K562 (cell line): Measurements from ENCODE around the gene DEDD. TPM values are rescaled to one million over a fixed set of nuclear protein-coding genes. Genes with fewer than 3 reads are reported as not detected.

Experiments
- BRF1 ChIP-seq: IDR thresholded peaks from 3 replicates; pipeline ENCODE4 v1.6.1; 2011; ENCODE audit warnings: borderline replicate concordance, mild to moderate bottlenecking; ENCODE audit not compliant: insufficient read length; ENCODE audit errors: extremely low read depth
- EP300 ChIP-seq: IDR thresholded peaks from 2 replicates; pipeline ENCODE4 v1.6.1; 2012; ENCODE audit warnings: low read length, improper control_type of control experiment
- KDM4B ChIP-seq, 2 experiments: fragments of 450-650 bp in 1 of 2; sonication (generic) in 1 of 2; IDR thresholded peaks; 2 replicates each; pipeline ENCODE4 v1.6.1; 2016 to 2017; ENCODE audit warnings: borderline replicate concordance in 2 of 2, antibody characterized with exemption in 1 of 2, low read depth in 1 of 2, mild to moderate bottlenecking in 1 of 2
- NFRKB ChIP-seq: fragments of 450-650 bp; IDR thresholded peaks from 2 replicates; pipeline ENCODE4 v1.6.1; 2016; ENCODE audit warnings: low read depth
- PHB ChIP-seq: fragments of 250-450 bp; sonication (Bioruptor Pico); IDR thresholded peaks from 2 replicates; pipeline ENCODE4 v1.5.0; 2021
- PHF21A ChIP-seq: fragments of 450-650 bp; IDR thresholded peaks from 2 replicates; pipeline ENCODE4 v1.6.1; 2017; ENCODE audit warnings: low read depth, borderline replicate concordance
- POLR3A ChIP-seq: IDR thresholded peaks from 2 replicates; pipeline ENCODE4 v1.6.1; 2011; ENCODE audit warnings: borderline replicate concordance, mild to moderate bottlenecking, moderate library complexity; ENCODE audit not compliant: insufficient read length, insufficient read depth; ENCODE audit errors: extremely low read depth
- RAD21 ChIP-seq, 2 experiments: fragments of 250-450 bp in 1 of 2; fragments of 450-650 bp in 1 of 2; sonication (Bioruptor Pico) in 1 of 2; formaldehyde crosslinking in 1 of 2; IDR thresholded peaks in 1 of 2; conservative IDR thresholded peaks in 1 of 2; 2 replicates each; pipeline versions ENCODE4 v1.4.0 to v1.8.0; 2020 to 2022; ENCODE audit warnings: mild to moderate bottlenecking in 2 of 2, moderate library complexity in 1 of 2
- SRSF9 ChIP-seq: fragments of 200-400 bp; formaldehyde crosslinking; IDR thresholded peaks from 2 replicates; pipeline ENCODE4 v1.6.1; 2017; ENCODE audit warnings: low read depth, low read length, borderline replicate concordance
- STAT5A ChIP-seq: IDR thresholded peaks from 2 replicates; pipeline ENCODE4 v1.6.1; 2012; ENCODE audit warnings: low read length, inconsistent platforms, borderline replicate concordance
- SUPT5H ChIP-seq: fragments of 450-650 bp; IDR thresholded peaks from 2 replicates; pipeline ENCODE4 v1.6.1; 2016
- TBL1XR1 ChIP-seq, 2 experiments: IDR thresholded peaks; 2 replicates each; pipeline ENCODE4 v1.6.1; 2012; ENCODE audit warnings: improper control_type of control experiment in 2 of 2, low read length in 2 of 2, mild to moderate bottlenecking in 1 of 2
- ZBTB8A ChIP-seq: fragments of 450-650 bp; IDR thresholded peaks from 2 replicates; pipeline ENCODE4 v1.6.1; 2018; ENCODE audit warnings: mild to moderate bottlenecking, moderate library complexity; ENCODE audit not compliant: partially characterized antibody
- ZNF121 ChIP-seq: sonication (generic); formaldehyde crosslinking; conservative IDR thresholded peaks from 2 replicates; pipeline ENCODE4 v1.8.0; 2022; ENCODE audit warnings: missing genetic modification reagents
- ZNF165 ChIP-seq: fragments of 250-450 bp; sonication (Bioruptor Pico); IDR thresholded peaks from 2 replicates; pipeline ENCODE4 v1.4.0; 2020; ENCODE audit warnings: borderline replicate concordance
- ZNF274 ChIP-seq: IDR thresholded peaks from 2 replicates; pipeline ENCODE4 v1.6.1; 2011; ENCODE audit warnings: low read depth, mild to moderate bottlenecking, low read length, moderate library complexity, borderline replicate concordance
- ZNF41 ChIP-seq: fragments of 250-450 bp; sonication (Bioruptor Pico); conservative IDR thresholded peaks from 2 replicates; pipeline ENCODE4 v1.4.0; 2020; ENCODE audit warnings: mild to moderate bottlenecking
- ZNF57 ChIP-seq: fragments of 450-650 bp; formaldehyde crosslinking; IDR thresholded peaks from 2 replicates; pipeline ENCODE4 v1.4.0; 2020; ENCODE audit warnings: mild to moderate bottlenecking, moderate library complexity
- ZNF584 ChIP-seq: fragments of 200-800 bp; sonication (Bioruptor generic); IDR thresholded peaks from 2 replicates; pipeline ENCODE4 v1.6.1; 2016; ENCODE audit warnings: low read depth, mild to moderate bottlenecking, missing genetic modification characterization, missing compliant biosample characterization
- polyA plus RNA-seq, 8 experiments: library from polyadenylated mRNA; depleted of rRNA in 4 of 8; stranded (reverse) in 5 of 8; unstranded in 3 of 8; fragments of >200 nt; fragmentation: Nextera tagmentation in 2 of 8; fragmentation: Illumina TruSeq in 1 of 8; extraction: Ambion mirVana in 2 of 8; extraction: Trizol in 1 of 8; gene quantifications; 2 replicates each; pipeline versions ENCODE4 v1.2.1 to v1.2.3, GENCODE V29; 2011 to 2014; ENCODE audit warnings: inconsistent platforms in 1 of 8, missing spikeins in 1 of 8
- total RNA-seq, 7 experiments: library from RNA; depleted of rRNA in 6 of 7; stranded (reverse); fragments of >200 nt in 6 of 7; fragmentation: Illumina TruSeq in 2 of 7; extraction: Trizol in 2 of 7; gene quantifications; 2 replicates each; pipeline versions ENCODE4 v1.2.1 to v1.2.3, GENCODE V29; 2011 to 2021; ENCODE audit warnings: low replicate concordance in 1 of 7
- TF ChIP-seq, protein P1 (sequence below): fragments of 250-450 bp; sonication (Bioruptor Pico); IDR thresholded peaks from 2 replicates; pipeline ENCODE4 v1.4.0; 2020; ENCODE audit warnings: mild to moderate bottlenecking, moderate library complexity, borderline replicate concordance
- TF ChIP-seq, protein P2 (sequence below): fragments of 250-450 bp; sonication (Bioruptor Pico); IDR thresholded peaks from 2 replicates; pipeline ENCODE4 v1.8.0; 2022; ENCODE audit warnings: inconsistent platforms, mild to moderate bottlenecking, moderate library complexity, borderline replicate concordance
- TF ChIP-seq, protein P3 (sequence below): fragments of 450-650 bp; IDR thresholded peaks from 2 replicates; pipeline ENCODE4 v1.6.1; 2016; ENCODE audit warnings: low read depth, mild to moderate bottlenecking, moderate library complexity
- TF ChIP-seq, protein P4 (sequence below): fragments of 450-650 bp; conservative IDR thresholded peaks from 2 replicates; pipeline ENCODE4 v1.6.1; 2016; ENCODE audit warnings: missing genetic modification characterization, low read depth, mild to moderate bottlenecking, missing compliant biosample characterization, moderate library complexity

DEDD gene
- total and polyA plus RNA-seq, 9 of the 15 experiments (the other 6 are each of a cell fraction or from before 2014, with no cell fraction given), result 11.6 to 41.0 (median 16.8) TPM

DNA sequence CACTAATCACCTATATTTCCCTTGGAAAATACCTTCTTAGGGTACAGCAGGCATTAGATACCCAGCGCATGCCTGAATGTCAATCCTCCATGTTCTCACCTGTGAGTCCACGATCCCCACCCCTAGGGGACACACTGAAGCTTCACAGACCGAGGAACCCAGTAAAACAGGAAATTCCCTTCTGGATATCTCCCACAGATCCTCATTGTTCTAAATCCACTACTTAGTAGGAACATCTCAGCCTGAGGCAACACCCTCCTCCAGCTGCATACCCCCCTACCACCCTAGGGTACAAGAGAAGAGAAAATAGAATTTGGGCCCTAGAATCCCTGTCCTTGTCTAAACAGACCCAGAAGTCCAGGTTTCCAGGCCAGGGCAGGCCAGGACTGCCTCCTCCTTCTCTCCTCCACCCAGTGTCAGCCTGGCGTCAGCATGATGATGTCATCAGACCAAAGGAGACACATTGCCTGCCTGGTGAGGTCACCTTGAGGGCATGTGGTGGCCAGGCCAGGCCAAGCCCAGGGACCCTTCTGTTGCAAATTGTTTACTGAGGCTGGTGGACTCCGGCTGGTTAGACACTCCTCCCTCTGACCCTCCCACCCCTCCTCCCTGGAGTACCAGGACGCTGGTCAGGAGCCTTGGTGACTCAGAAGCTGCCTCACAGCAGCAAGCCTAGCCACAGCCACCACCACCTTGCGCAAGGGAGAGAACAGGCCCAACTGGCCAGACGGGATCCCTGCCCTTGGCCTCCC, 49.3 kb downstream of the DEDD start (continued):
- TF ChIP-seq, protein P1, sequence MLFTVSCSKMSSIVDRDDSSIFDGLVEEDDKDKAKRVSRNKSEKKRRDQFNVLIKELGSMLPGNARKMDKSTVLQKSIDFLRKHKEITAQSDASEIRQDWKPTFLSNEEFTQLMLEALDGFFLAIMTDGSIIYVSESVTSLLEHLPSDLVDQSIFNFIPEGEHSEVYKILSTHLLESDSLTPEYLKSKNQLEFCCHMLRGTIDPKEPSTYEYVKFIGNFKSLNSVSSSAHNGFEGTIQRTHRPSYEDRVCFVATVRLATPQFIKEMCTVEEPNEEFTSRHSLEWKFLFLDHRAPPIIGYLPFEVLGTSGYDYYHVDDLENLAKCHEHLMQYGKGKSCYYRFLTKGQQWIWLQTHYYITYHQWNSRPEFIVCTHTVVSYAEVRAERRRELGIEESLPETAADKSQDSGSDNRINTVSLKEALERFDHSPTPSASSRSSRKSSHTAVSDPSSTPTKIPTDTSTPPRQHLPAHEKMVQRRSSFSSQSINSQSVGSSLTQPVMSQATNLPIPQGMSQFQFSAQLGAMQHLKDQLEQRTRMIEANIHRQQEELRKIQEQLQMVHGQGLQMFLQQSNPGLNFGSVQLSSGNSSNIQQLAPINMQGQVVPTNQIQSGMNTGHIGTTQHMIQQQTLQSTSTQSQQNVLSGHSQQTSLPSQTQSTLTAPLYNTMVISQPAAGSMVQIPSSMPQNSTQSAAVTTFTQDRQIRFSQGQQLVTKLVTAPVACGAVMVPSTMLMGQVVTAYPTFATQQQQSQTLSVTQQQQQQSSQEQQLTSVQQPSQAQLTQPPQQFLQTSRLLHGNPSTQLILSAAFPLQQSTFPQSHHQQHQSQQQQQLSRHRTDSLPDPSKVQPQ (CRISPR knock-in tag), result no peak
- no peak for TF ChIP-seq ZNF274
- no peak for TF ChIP-seq POLR3A
- no peak for TF ChIP-seq STAT5A
- no peak for TF ChIP-seq TBL1XR1 (IDR thresholded peaks at IDR 0.05; ENCODE audit: low read length in 2 of 2)
- TF ChIP-seq, protein P2, sequence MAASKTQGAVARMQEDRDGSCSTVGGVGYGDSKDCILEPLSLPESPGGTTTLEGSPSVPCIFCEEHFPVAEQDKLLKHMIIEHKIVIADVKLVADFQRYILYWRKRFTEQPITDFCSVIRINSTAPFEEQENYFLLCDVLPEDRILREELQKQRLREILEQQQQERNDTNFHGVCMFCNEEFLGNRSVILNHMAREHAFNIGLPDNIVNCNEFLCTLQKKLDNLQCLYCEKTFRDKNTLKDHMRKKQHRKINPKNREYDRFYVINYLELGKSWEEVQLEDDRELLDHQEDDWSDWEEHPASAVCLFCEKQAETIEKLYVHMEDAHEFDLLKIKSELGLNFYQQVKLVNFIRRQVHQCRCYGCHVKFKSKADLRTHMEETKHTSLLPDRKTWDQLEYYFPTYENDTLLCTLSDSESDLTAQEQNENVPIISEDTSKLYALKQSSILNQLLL, result no peak
- no peak for TF ChIP-seq PHF21A
- TF ChIP-seq SRSF9, result no peak
- no peak for TF ChIP-seq ZBTB8A
- TF ChIP-seq, protein P3, sequence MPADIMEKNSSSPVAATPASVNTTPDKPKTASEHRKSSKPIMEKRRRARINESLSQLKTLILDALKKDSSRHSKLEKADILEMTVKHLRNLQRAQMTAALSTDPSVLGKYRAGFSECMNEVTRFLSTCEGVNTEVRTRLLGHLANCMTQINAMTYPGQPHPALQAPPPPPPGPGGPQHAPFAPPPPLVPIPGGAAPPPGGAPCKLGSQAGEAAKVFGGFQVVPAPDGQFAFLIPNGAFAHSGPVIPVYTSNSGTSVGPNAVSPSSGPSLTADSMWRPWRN, result no peak
- TF ChIP-seq NFRKB, result no peak
- TF ChIP-seq ZNF121 (CRISPR knock-in tag), result no peak
- TF ChIP-seq SUPT5H, result no peak
- no peak for TF ChIP-seq ZNF41 (CRISPR knock-in tag)
- TF ChIP-seq ZNF165 (CRISPR knock-in tag), result no peak
- TF ChIP-seq PHB (CRISPR knock-in tag), result no peak
- TF ChIP-seq RAD21 (CRISPR knock-in tag; conservative IDR thresholded peaks at IDR 0.05 in 1 of 2, IDR thresholded peaks at IDR 0.05 in 1 of 2), result no peak
- TF ChIP-seq ZNF584 (CRISPR knock-in tag), result peak; percentile 67; the same call in 1 of the 2 replicates
- TF ChIP-seq BRF1, result no peak
- TF ChIP-seq ZNF57, result no peak
- TF ChIP-seq, protein P4, sequence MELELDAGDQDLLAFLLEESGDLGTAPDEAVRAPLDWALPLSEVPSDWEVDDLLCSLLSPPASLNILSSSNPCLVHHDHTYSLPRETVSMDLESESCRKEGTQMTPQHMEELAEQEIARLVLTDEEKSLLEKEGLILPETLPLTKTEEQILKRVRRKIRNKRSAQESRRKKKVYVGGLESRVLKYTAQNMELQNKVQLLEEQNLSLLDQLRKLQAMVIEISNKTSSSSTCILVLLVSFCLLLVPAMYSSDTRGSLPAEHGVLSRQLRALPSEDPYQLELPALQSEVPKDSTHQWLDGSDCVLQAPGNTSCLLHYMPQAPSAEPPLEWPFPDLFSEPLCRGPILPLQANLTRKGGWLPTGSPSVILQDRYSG (tag), result no peak
- TF ChIP-seq EP300, result peak; percentile 14; the same call in 1 of the 2 replicates
- no peak for TF ChIP-seq KDM4B (IDR thresholded peaks at IDR 0.05; ENCODE audit: borderline replicate concordance in 2 of 2, low read depth in 1 of 2)
